Lung (tissue), 12 donors: ENCODE measurements around the gene PDE2A. TPM values are rescaled to one million over a fixed set of nuclear protein-coding genes. Genes with fewer than 3 reads are reported as not detected.

Experiments
- ATAC-seq: fragments of 200-7000 bp; cut with Tn5 transposase; one replicate; pipeline ENCODE4 v1.9.1; 2020; ENCODE audit warnings: moderate number of reproducible peaks; ENCODE audit not compliant: insufficient read depth, low FRiP score
- DNase-seq, 3 donors: peaks; one replicate each; pipeline ENCODE4 v3.0.0-alpha.2; 2013 to 2017
- H3K27ac ChIP-seq, 2 donors: one replicate each; pipeline ENCODE4 v1.5.1; 2013; ENCODE audit warnings: mild to moderate bottlenecking in 2 of 2, moderate library complexity in 2 of 2, control low read depth in 1 of 2, inconsistent platforms in 1 of 2, low read depth in 1 of 2, low read length in 1 of 2
- H3K27me3 ChIP-seq, 3 donors: one replicate each; pipeline ENCODE4 v1.5.1; 2013; ENCODE audit warnings: low read length in 2 of 3; ENCODE audit not compliant: control insufficient read depth in 3 of 3, insufficient read depth in 3 of 3
- H3K36me3 ChIP-seq, 4 donors: one replicate each; pipeline ENCODE4 v1.5.1; 2013; ENCODE audit warnings: low read length in 4 of 4, mild to moderate bottlenecking in 1 of 4, moderate library complexity in 1 of 4; ENCODE audit not compliant: control insufficient read depth in 4 of 4, insufficient read depth in 4 of 4
- H3K4me1 ChIP-seq, 5 donors: one replicate each; pipeline ENCODE4 v1.5.1; 2013; ENCODE audit warnings: low read length in 5 of 5, mild to moderate bottlenecking in 2 of 5, moderate library complexity in 1 of 5; ENCODE audit not compliant: control insufficient read depth in 5 of 5, insufficient read depth in 5 of 5
- H3K4me3 ChIP-seq: one replicate; pipeline ENCODE4 v1.5.1; 2013; ENCODE audit warnings: mild to moderate bottlenecking, control low read depth, moderate library complexity
- H3K9ac ChIP-seq, 2 donors: one replicate each; pipeline ENCODE4 v1.5.1; 2013; ENCODE audit warnings: low read length in 2 of 2, control low read depth in 1 of 2; ENCODE audit not compliant: insufficient read depth in 1 of 2
- H3K9me3 ChIP-seq, 4 donors: one replicate each; pipeline ENCODE4 v1.5.1; 2013; ENCODE audit warnings: low read length in 3 of 4, mild to moderate bottlenecking in 1 of 4, moderate library complexity in 1 of 4; ENCODE audit not compliant: control insufficient read depth in 4 of 4, insufficient read depth in 3 of 4
- CTCF ChIP-seq: IDR thresholded peaks from 2 replicates; pipeline ENCODE4 v1.5.1; 2012; ENCODE audit warnings: mild to moderate bottlenecking; ENCODE audit errors: control extremely low read depth, extremely low read depth
- WGBS, 2 donors: extraction: QIAGEN DNeasy Blood & Tissue Kit; methylation state at CpG; one replicate each; pipeline ENCODE4 v1.1.7; 2013; 5-methylcytosine and 5-hydroxymethylcytosine counted together
- polyA plus RNA-seq, 2 donors: library from polyadenylated mRNA; stranded (reverse); fragments of 200-250 nt; gene quantifications; one replicate each; pipeline ENCODE4 v1.2.1, GENCODE V29; 2013
- total RNA-seq, 2 donors: library from RNA; depleted of rRNA in 1 of 2; stranded (reverse); fragments of >200 nt in 1 of 2; gene quantifications; one replicate each; pipeline ENCODE4 v1.2.1, GENCODE V29; 2014 to 2021
- donor health status: control.
- donor health status: control.
- donor health status: Bipolar disorder and iron deficiency.
- donor health status: healthy.
- donor health status: DM: yes; HTN: yes; CAD: no.

The PDE2A gene
- total and polyA plus RNA-seq, 4 donors, result 7.7 to 20.5 (median 12.7) TPM

- WGBS, 2 donors, result 55 to 60% methylated on average over 3 of the region's 3 CpGs
Measured at GRCh38 chr11:72553706-72554105, 120.5 kb downstream of the PDE2A start.

DNA sequence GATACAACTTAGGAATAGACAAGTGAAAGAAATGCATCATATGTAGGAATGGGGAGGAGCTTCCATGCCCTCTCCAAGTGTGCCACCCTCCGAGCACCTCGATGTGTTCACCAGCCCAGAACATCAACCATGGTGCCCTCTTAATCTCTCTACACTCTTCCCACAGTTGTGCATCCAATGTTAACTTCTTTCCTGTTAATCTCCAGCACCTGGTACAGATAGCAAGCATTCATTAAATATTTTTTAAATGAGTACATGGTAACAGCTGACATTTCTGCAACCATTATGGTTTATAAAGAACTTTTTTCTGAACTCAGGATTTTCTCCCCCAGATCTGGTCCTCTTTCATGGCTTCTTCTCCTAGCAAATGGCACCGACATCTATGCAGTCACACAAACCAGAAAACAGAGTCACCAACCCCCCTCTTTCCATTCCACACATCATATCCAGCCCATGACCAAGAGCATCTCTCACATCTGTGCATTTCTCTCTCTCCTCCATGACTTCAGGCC is 121.8 kb downstream of the PDE2A start:
- Histone ChIP-seq H3K27me3 (peaks cover 0 to 5% (median 0%) of the 10 kb centered on the region in 3 donors), H3K36me3 (no peaks in the 10 kb centered on the region), H3K4me3 (no peak overlapping the region), H3K9ac (no peak overlapping the region), H3K4me1 (no peaks in the 10 kb centered on the region), H3K27ac (no peak overlapping the region), H3K9me3 (peaks cover 0 to 1% (median 0%) of the 10 kb centered on the region in 4 donors)
- WGBS, 2 donors, result 90 to 91% methylated on average over 3 of the region's 3 CpGs
- TF ChIP-seq CTCF, result no peak
- no peak for ATAC-seq
- DNase-seq, result no peak

More at GRCh38 chr11:72553706-72554105, 120.5 kb downstream of the PDE2A start:
- no peaks in the 10 kb centered on the region for H3K4me1 ChIP-seq
- peaks cover 0 to 5% (median 0%) of the 10 kb centered on the region in 3 donors for H3K27me3 ChIP-seq
- no peak overlapping the region for H3K9ac ChIP-seq
- TF ChIP-seq CTCF, result no peak
- no peaks in the 10 kb centered on the region for H3K36me3 ChIP-seq
- H3K9me3 ChIP-seq, result peaks cover 0 to 1% (median 0%) of the 10 kb centered on the region in 4 donors
- H3K27ac ChIP-seq, result no peak overlapping the region
- DNase-seq (no peak), ATAC-seq (no peak)
- H3K4me3 ChIP-seq, result no peak overlapping the region

DNA sequence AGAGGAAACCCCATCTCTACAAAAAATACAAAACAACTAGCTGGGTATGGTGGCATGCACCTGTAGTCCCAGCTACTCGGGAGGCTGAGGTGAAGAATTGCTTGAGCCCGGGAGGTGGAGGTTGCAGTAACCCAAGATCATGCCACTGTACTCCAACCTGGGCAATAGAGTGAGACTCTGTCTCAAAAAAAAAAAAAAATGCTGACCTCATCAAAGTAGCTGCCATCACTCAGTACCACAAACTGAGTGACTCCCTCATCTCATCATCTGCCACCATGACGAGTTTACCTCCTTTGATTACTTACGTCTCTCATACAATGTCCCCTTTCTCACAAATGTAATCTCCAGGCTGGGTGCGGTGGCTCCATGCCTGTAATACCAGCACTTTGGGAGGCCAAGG is 122.7 kb downstream of the PDE2A start:
- WGBS, 2 donors, result 95 to 98% methylated on average over 5 of the region's 5 CpGs
- no peaks in the 10 kb centered on the region for H3K4me1 ChIP-seq
- no peak for TF ChIP-seq CTCF
- H3K4me3 ChIP-seq, result no peak overlapping the region
- peaks cover 0 to 1% (median 0%) of the 10 kb centered on the region in 4 donors for H3K9me3 ChIP-seq
- no peak overlapping the region for H3K27ac ChIP-seq
- no peaks in the 10 kb centered on the region for H3K36me3 ChIP-seq
- no peak overlapping the region for H3K9ac ChIP-seq
- ATAC-seq (no peak), DNase-seq (no peak)
- H3K27me3 ChIP-seq, result peaks cover 0 to 2% (median 0%) of the 10 kb centered on the region in 3 donors

GRCh38 chr11:72548463-72548862 is 125.8 kb downstream of the PDE2A start:
- TF ChIP-seq CTCF, result no peak

More at GRCh38 chr11:72548463-72548862, 125.8 kb downstream of the PDE2A start:
- Histone ChIP-seq H3K36me3 (no peaks in the 10 kb centered on the region), H3K27me3 (peaks cover 0 to 8% (median 0%) of the 10 kb centered on the region in 3 donors), H3K9ac (no peak overlapping the region), H3K4me3 (no peak overlapping the region), H3K4me1 (no peaks in the 10 kb centered on the region), H3K27ac (no peak overlapping the region), H3K9me3 (peaks cover 0 to 1% (median 0%) of the 10 kb centered on the region in 4 donors)
- ATAC-seq, result no peak
- 81 to 92% methylated on average over 6 of the region's 6 CpGs for WGBS, 2 donors
- no peak for DNase-seq
